ENCODE results near the gene C2orf76.

C2orf76 gene

DNA sequence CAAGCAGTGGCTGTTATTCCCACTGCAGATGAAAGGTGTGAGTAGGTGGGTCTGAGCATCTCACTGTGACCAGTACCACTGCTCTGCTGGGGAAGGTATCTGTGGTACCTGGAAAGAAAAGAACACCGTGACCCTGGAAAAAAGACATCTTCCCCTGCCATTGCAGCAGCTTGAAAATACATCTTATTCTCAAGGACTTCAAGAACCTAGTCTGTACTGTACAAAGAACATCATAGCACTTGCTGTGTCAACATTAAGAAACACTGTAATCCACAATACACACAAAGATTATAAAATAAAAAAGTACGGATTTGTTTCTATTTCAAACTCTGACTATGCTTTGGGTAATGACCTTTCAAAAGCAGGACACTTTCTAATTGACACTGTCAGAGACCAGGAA lies 28.9 kb downstream of the C2orf76 start:
- DNase-seq, result no peak

GRCh38 chr2:119333833-119334232 lies 32.8 kb downstream of the C2orf76 start:
- no peak for DNase-seq

DNA sequence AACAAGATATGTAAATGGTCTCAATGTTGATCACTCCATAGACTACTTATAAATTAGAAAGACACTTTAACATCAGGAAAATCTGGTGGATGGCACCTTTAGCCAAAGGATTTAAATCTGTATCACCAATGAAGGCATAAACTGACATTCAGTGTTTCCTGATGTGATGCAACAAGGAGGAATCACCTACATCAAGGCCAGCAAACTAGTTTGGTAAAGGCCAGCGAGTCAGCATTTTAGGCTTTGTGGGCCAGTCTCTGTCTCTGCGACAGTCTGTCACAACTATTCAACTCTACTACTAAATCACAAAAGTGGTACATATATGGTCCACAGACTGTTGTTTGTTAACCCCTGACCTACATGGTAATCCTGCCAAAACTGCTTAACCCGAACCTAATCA lies 33.3 kb downstream of the C2orf76 start:
- DNase-seq, result no peak

GRCh38 chr2:119332953-119333352 lies 33.7 kb downstream of the C2orf76 start:
- DNase-seq, result no peak

- no peak for DNase-seq
Measured at GRCh38 chr2:119327431-119327830, 39.2 kb downstream of the C2orf76 start.

GRCh38 chr2:119326938-119327337 lies 39.7 kb downstream of the C2orf76 start:
- peak; percentile 38 to 39 for DNase-seq

- no peak for DNase-seq
Measured at GRCh38 chr2:119324685-119325270, 41.9 kb downstream of the C2orf76 start.

DNA sequence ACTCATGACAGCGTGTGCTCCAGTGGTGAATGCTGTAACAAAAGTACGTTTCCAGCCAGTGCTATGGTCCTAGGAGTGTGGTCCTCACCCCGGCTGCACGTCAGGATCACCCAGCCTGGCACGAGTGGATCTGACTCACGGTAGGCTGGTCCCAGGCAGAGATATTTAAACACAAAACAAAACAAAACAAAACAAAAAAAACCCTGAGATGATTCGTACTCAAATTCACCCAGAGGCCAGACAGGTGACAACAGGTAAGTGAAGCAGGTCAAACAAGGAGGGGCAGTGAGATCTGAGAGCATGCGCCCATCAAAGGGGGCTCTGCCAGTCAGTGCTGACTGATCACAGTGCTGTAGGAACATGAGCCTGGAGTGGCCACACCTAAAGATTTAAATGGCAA lies 43.2 kb downstream of the C2orf76 start:
- no peak for DNase-seq

GRCh38 chr2:119319593-119319992 lies 47.0 kb downstream of the C2orf76 start:
- DNase-seq, result no peak

GRCh38 chr2:119317554-119317953 lies 49.1 kb downstream of the C2orf76 start:
- no peak for DNase-seq

DNA sequence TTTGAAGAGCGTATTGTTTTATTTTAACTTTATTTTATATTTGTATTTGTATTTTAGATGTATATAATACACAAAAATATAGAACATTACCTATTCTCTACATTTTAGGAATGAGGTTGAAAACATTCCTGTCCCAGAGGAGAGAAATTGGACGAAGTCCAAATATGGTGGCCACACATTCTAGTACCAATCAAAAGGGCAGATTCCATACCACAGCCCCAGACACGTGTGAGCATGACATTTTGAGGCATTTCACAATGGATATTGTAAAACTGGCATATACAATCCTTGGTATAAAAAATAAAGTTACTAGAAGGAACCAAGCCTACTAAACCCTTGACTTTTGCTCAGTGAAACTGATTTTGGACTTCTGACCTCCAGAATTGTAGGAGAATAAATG lies 50.6 kb downstream of the C2orf76 start:
- DNase-seq, result no peak

DNA sequence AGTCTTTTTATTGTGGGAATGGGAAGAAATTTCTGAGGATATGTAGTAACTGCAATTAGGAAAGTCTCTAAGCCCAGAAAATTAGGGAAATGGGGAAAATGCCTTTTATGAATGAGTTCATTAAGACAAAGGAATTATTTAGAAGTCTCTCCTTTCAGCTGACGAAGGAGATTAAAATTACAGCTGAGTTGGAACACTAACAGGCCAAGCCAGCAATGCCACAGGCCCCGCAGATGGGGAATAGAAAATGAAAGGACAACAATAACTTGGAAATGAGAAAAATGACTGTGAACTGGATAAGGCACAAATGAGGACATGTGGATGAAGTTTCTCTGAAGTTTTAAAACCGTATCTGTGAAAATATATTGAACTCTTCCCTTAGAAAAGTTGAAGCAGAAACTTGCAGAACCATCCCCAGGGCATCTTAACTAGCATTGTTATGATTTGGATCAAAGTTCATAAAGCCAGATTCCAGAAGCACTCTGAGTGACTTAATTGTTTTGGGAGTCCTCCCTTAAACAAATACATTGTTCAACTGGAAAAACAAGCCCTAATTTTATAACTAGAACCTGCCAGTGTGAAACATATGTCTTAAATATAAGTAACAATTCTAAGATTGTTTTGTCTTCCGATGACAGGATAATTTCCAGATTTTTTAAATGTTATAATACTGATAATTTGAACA lies 51.3 kb downstream of the C2orf76 start:
- no peak for DNase-seq

DNA sequence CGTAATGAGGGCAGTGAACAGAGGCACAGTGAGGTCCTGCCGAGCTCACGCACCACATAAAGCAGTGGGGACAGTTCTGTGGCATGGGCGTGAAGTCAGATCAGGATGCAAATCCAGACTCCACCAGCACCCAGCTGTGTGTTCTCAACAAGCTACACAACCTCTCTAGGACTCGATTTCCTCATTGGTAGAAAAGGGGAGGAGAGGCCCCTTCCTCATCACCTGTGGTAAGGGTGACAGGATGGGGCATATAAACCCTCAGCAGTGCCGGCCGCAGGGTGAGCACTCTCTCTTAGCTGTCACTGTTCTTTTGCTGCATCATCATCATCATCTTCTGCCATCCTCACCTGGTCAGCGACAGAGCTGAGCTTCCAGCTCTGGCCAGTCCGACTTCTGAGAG lies 54.8 kb downstream of the C2orf76 start:
- no peak for DNase-seq

DNA sequence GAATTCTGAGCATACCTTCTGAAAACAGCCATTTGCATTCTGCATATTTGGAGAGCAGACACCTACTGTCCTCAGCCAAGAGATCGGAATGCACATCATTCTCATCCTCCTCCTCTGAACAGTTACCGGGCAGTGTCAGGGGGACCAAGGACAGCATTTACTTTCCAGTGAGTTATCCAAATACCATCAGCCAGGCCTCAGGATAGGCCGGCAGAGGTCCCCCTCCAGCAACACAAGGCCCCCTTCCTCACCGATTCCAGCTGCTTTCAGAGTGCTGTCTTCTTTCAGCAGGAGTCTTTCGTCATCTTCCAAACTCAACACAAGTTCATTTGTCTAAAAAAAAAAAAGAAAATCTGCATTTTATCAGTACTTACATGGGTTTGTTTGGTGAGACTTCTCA lies 55.3 kb downstream of the C2orf76 start:
- no peak for DNase-seq

- DNase-seq, result no peak
Measured at GRCh38 chr2:119308793-119309330, 57.8 kb downstream of the C2orf76 start.

DNA sequence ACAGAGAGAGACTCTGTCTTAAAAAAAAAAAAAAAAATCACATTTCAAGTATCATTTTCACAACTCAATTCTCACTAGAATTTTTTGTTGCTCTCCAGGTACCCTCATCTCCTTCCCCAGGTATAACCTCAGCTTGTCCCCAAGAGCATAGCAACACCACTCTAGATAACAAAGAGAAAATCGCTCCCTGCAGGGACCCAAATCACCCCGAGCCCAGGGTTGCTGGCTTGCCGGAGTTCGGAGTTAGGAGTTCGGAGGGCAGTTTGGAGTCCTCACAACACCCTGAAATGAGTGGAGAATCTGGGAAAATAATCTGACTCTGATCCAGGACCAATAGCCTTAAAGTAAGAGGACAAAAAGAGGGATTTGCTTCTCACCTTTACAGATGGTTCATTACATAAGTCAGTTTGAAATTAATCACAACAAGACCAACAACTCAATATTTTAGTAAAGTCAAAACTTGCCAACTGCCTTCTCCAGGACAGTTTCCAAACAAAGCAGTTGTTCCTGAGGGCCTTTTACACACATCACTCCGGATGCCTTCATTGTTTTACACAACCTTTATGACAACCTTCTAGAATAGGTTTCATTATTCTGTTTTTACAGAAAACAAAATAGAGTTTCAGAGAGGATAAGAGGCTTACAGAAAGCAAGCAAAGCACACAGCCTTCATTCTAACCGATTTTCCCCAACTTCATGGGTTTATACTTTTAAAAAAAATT lies 59.1 kb downstream of the C2orf76 start:
- DNase-seq, result no peak

DNA sequence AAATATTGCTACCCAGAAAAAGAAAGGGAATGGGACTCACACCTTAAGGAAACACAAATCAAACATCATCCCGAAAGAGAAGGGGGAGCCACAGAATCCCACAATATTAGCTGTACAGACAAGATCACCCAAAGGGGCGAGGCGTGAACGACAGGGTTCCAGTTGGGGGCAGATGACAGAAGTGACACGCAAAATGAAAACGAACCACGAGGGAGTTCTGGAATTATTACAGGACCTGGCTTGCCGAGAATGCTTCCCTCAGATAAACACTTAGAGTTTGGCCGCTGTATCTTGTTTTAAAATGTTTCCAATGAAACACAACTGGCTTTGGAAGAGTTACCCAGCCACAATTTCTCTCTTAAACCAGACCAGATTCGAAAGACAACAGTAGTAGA lies 60.4 kb downstream of the C2orf76 start:
- DNase-seq, result no peak

GRCh38 chr2:119305497-119306195 lies 61.0 kb downstream of the C2orf76 start:
- no peak for DNase-seq

- no peak for DNase-seq
Measured at GRCh38 chr2:119304847-119305246, 61.8 kb downstream of the C2orf76 start.

GRCh38 chr2:119301413-119301812 lies 65.2 kb downstream of the C2orf76 start:
- DNase-seq, result no peak

DNA sequence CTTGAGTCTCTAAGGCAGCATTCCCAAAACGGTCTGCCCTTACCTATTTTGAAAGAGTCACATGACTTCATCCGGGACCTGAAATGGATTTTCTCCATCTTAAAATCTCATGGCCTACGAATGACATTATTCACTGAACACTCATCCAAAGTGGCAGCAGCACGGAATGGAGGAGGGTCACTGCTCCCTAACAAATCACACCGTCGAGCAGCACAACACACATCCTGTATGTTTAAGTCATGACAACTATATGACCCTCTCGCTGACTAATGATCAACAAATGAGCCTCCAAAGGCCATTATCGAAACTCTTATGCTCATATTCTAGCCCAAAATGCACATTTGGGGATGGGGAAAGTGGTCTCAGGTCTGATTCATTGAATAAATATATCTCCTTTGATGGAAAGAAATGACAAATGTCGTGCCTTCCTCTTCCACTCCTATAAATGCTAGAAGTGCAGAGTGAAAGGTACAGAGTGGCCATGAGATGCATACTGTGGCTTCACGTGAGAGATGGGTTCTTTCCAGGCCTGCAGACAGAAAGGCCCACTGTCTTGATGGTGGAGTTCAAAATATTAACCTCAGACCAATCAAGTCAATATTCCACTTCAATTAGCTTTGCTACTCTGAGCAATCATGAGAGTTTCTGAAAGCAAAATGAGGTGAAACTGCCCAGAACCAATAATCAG lies 70.8 kb downstream of the C2orf76 start:
- no peak for DNase-seq

DNA sequence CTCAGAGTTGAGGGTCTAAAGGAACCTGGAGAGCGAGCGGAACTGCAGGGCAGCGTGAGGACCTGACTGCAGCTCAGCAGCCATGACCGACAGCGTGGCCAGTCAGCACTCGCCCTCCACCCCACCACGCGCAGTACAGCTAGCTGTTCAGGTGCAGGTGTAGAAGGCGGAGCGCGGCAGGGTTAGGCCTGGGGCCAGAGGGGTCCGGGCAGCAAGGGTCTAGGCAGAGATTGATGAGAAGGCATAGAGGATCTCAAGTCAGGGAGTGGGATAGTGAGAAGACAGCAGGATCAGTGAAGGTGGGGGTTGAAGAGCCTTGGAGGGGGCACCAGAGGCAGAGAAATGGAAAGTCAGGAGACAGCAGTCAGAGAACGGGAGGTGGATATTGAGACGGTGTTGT lies 72.0 kb downstream of the C2orf76 start:
- no peak for DNase-seq

- no peak for DNase-seq
Measured at GRCh38 chr2:119293900-119294299, 72.7 kb downstream of the C2orf76 start.
